Measurements from ENCODE around the gene GP1BB.
A peak's percentile ranks its signal among the peaks of the same experiment; 100 is the strongest.

- no peak for TF ChIP-seq CTCF (conservative IDR thresholded peaks at IDR 0.05 in 1 of 2, IDR thresholded peaks at IDR 0.05 in 1 of 2; ENCODE audit: extremely low read depth in 1 of 2, insufficient read depth in 1 of 2, low read depth in 1 of 2, low read length in 2 of 2)
- peak; percentile 91 for TF ChIP-seq EZH2 (IDR thresholded peaks at IDR 0.05; ENCODE audit: borderline replicate concordance, low read length)
These were observed 32.5 kb downstream of the GP1BB start for GRCh38 chr22:19755722-19756287.

Measured in mammary epithelial cell (primary cell).